GM21723 (cell line): ENCODE data around the gene STMP1.
"Not testable (repeated sequence)": the region's sequence is repeated elsewhere in the genome, so short reads cannot be mapped to it uniquely, and the experiment has no call there.

Experiments
- ATAC-seq: cut with Tn5 transposase; IDR thresholded peaks from one replicate; pipeline ENCODE4 v1.9.1; 2021; ENCODE audit warnings: mild to moderate bottlenecking, moderate library complexity; ENCODE audit not compliant: unreplicated experiment

STMP1 gene

GRCh38 chr7:135664046-135664589, 1.8 kb downstream of the STMP1 start:
- no peak for ATAC-seq

DNA sequence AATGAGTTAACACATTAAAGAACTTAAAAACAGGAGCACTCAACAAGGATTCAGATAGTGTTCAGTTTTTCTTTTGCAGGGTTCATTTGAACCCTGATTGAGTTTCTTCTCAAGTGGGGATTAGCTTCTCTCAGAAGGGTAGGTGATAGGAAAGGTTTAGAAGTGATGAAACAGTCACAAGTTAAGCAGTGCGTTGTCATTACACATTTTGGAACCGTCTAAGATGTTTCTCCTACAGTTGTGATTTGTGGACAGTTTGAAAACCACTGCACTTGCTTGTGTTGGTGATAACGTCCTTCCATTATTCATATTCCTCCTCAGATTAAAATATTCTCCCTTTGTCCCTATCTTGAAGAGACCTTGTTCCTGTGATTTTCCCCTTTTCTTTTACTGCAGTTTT, 2.7 kb downstream of the STMP1 start:
- no peak for ATAC-seq

DNA sequence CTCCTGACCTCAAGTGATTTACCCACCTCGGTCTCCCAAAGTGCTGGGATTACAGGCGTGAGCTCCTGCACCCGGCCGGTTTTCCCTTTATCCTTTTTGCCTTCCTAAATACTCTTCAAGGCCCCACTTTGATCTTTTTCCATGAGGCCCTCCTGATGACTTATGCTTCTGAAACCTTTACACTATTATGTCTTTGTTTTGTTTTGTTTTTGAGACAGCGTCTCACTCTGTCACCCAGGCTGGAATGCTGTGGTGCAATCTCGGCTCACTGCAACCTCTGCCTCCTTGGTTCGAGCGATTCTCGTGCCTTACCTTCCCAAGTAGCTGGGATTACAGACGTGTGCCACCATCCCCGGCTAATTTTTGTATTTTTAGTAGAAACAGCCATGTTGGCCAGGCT, 3.8 kb downstream of the STMP1 start:
- no peak for ATAC-seq

- ATAC-seq: no peak
Measured at GRCh38 chr7:135666846-135667245, 4.5 kb downstream of the STMP1 start.

DNA sequence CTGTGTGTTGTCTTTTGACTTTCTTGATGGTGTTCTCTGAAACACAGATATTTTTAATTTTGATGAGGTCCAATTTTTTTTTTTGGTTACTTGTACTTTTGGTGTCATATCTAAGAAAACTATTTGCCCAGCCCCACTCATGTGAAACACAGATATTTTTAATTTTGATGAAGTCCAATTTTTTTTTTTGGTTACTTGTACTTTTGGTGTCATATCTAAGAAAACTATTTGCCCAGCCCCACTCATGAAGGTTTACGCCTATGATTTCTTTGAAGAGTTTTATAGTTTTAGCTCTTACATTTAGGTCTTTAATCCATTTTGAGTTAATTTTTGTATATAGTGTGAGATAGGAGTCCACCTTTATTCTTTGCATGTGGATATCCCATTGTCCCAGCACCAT, 5.3 kb downstream of the STMP1 start:
- not testable (repeated sequence) for ATAC-seq

DNA sequence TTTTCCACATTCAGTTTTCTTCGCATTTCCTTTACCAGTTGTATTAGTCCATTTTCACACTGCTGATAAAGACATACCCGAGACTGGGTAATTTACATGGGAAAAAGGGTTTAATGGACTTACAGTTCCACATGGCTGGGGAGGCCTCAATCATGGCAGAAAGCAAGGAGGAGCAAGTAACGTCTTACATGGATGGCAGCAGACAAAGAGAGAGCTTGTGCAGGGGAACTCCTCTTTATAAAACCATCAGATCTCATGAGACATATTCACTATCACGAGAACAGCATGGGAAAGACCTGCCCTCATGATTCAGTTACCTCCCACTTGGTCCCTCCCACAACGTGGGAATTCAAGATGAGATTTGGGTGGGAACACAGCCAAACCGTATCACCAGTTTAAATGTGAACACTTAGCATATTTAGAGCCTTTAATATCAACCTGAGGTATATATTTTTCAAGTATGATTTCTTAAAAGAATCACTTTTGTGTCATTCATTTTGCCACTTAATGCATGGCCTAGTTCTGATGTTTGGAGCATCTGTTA, 6.6 kb downstream of the STMP1 start:
- ATAC-seq: not testable (repeated sequence)

- ATAC-seq: no peak
Measured at GRCh38 chr7:135669774-135670173, 7.5 kb downstream of the STMP1 start.

GRCh38 chr7:135670179-135670578, 7.9 kb downstream of the STMP1 start:
- no peak for ATAC-seq

GRCh38 chr7:135672560-135673359, 10.4 kb downstream of the STMP1 start:
- ATAC-seq: peak; percentile 73

DNA sequence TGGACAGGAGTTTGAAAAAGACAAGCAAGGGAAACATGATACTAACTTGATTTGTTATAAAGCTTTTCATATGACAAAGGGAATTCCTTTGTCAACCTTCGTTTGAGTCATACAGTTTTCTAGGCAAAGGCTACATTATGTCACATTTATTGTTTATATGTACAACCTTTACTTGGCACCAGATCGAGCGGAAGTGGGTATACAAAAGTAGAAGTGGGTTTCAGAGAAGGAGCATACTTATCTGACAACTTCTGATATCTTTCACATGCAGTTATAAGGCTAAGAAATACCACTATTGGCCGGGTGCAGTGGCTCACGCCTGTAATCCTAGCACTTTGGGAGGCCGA, 11.0 kb downstream of the STMP1 start:
- no peak for ATAC-seq

DNA sequence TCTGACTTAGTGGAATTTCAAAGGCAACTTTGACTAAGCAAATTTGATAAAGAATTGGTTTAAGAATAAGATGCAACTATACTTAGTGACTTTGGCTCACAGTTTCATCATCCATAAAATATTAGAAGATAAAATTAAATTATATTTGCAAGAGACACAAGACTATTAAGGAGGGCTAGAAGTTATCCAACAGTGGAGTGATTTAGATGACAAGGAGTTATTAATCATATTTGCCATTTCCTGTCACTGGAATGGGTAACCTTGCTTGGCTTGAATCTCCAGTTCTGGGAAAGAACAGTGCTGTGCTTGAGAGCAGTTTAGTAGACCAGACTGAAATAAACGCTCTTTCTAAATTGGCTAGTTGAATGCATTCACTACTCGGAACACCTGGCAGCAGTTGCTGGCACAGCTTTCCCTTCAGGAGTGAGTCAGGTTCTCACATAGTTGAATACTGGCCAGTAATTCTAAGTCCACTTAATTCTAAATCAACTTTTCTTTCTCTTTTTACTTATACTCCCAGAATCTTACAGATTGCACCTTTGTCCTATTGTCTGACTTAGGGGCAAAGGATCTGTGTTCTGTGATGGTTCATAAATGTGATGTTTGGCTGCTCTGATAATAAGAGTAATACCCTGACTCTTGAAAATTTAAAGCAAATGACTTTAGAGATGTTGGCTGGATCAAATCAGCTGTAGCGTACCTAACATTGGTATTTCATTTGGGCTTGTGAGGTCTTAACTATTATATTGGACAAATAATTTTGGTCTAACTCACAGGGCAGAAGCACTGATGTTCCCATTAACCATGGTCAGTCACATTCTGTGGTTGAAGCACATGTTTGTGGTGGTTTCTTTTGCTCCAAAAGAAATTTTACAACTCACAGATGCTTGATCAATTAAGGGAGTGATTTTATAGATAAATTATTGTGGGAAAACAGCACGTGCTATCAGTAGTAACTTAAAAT, 16.6 kb downstream of the STMP1 start:
- no peak for ATAC-seq

GRCh38 chr7:135681762-135682161, 19.4 kb downstream of the STMP1 start:
- no peak for ATAC-seq

DNA sequence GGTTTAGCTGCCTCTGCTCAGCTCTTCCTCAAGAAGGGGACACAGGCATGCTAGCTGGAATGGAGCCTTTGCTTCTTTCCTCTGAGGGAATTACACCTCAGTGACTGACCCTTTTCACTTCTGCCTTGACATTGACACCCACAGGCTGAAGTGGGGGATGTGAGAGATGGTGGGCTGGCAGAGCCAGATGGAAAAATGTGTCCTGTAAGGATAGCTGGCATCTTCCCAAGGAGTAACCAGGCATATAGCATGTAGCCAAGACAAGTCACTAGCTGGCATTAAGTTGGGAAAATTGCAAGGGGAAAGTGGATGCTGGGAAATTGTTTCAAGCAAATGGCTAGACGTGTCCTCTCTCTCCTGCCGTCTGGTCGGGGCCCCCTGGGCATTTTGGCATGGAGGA, 19.9 kb downstream of the STMP1 start:
- no peak for ATAC-seq

DNA sequence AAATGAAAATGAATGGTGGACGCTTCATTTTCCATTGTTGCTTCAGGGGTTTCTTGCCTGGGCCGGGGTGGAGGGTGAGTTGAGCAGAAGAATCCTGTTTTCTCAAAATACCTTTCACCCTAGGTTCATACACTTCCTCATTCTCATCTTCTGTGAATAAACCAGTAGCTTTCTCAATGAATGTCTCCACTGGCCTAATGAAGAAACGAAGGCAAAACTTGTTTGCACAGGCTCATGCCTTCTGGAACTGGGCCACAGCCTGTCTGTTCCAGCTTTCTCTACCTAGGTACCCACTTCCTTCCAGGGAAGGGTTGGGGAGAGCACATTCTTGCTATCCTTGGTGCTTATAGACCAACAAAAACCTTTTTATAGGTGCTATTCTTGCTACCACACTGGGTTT, 21.3 kb downstream of the STMP1 start:
- no peak for ATAC-seq

GRCh38 chr7:135684136-135684535, 21.8 kb downstream of the STMP1 start:
- no peak for ATAC-seq

DNA sequence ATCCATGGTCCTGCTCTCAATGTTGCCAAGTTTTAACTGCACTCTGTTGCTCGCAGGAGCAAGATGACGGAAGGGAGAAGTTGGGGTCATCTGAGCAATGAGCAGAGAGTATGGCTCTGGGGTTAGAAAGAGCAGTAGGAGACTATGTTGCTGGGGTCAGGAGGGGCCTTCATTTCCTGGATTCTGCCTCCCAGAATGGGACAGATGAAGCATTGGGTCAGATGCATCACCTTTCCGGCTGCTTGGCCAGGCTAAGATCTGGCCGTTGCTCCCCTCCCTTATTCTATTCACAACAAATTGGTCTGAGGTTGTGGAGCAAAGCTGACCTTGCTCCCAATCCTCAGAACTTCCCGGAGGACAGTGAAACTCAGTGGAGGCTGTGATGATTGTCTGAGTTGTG, 22.4 kb downstream of the STMP1 start:
- no peak for ATAC-seq

DNA sequence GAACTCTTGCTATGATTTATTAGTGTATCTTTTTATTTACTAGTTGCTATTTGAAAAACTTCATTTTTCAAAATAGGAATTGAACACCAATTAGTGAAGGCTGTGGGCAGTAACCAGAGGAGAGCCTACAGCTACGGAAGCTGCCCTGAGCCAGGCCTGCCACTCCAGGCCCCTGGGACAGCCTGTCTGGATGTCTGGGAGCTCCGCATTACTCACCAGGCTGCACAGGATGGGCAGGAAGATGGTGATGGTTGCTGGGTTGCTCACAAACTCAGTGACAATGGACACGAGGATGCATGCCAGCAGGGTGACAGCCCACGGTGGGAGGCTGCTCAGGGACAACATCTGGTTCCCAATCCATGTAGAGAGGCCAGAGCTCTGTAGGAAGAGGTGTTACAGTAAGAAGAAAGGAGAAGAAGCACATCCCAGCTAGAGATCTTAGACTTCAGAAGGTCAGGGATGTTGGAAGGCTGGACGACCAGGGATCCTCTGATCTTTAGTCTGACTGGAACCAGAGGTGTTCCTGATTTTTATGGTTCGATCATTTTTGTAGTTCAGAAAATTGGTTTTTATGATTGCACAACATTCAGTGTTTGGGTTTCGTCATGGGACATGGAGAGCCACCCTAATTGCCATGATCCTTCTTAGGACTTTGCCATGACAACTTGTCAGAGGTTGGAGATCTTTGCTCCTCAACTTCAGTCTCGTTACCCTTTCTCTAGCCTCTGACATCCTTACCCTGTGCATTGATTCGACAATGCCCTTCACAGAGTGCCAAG, 23.2 kb downstream of the STMP1 start:
- ATAC-seq: no peak

DNA sequence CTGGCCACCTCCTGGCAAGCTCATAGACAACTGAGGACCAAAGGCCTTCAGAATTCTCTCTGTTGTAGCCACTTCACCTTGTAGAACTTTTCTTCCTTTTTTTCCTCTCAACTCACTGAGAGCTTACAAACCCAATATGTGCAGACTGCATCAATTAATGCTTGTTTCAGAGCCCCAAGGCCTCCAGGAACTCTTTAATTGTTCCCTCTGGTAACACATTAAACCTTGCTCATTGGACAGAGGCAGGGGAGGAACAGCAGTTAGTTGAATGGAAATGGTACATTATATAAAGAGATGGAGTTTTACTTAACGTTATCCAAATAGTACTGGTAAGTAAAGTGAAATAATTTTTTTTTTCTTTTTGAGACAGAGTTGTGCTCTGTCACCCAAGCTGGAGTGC, 25.2 kb downstream of the STMP1 start:
- no peak for ATAC-seq

GRCh38 chr7:135690566-135690965, 28.3 kb downstream of the STMP1 start:
- ATAC-seq: no peak

GRCh38 chr7:135692055-135692454, 29.7 kb downstream of the STMP1 start:
- ATAC-seq: no peak

GRCh38 chr7:135692606-135693005, 30.3 kb downstream of the STMP1 start:
- not testable (repeated sequence) for ATAC-seq
